ENCODE results near the gene ZCCHC14.

ZCCHC14 gene

DNA sequence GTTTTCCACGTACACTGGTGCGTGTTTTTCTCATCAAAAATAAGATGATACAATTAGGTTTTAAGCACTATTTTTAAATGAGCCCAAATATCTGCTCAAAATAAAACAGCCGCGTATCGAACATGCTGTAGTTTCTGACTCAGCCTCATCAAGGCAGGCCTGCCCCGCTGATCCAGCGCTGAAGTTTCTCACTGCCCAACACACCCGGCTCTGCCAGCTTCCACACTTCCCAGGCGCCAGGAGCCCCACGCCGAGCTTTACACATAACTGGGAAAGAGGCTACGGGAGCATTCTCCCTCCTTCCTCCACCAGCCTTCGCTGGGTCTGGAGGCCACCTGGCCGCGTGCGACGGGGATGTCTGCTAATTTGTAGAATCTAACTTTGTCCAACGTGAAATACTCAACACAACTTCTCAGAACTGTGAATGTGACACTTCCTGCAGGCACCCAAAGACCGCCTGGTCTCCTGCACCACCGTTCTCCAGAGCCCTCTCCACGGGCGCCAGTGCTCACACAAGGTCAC, 58.6 kb downstream of the ZCCHC14 start:
- Histone ChIP-seq H3K4me3 (ENCODE audit: low read length) (no peak overlapping the region), H3K79me2 (ENCODE audit: low read length) (no peaks in the 10 kb centered on the region), H3K4me2 (ENCODE audit: low read depth, low read length) (no peak overlapping the region), H3K9ac (ENCODE audit: low read length) (no peak overlapping the region), H2AFZ (ENCODE audit: low read length) (no peak overlapping the region), H3K27ac (ENCODE audit: low read length) (no peak overlapping the region), H3F3A (ENCODE audit: insufficient read depth, low read length) (no peaks in the 10 kb centered on the region), H4K20me1 (ENCODE audit: insufficient read depth, low read length) (no peaks in the 10 kb centered on the region), H3K27me3 (replicated peaks; ENCODE audit: insufficient read depth, low read length) (no peaks in the 10 kb centered on the region), H3K36me3 (replicated peaks; ENCODE audit: insufficient read depth, low read length) (no peaks in the 10 kb centered on the region), H3K9me3 (replicated peaks; ENCODE audit: insufficient read depth, low read length) (no peaks in the 10 kb centered on the region), H3K9me2 (replicated peaks; ENCODE audit: insufficient read depth, low read length) (no peaks in the 10 kb centered on the region), H3K4me1 (ENCODE audit: low read length) (no peaks in the 10 kb centered on the region)
- DNase-seq, result no peak
- TF ChIP-seq, protein P1, sequence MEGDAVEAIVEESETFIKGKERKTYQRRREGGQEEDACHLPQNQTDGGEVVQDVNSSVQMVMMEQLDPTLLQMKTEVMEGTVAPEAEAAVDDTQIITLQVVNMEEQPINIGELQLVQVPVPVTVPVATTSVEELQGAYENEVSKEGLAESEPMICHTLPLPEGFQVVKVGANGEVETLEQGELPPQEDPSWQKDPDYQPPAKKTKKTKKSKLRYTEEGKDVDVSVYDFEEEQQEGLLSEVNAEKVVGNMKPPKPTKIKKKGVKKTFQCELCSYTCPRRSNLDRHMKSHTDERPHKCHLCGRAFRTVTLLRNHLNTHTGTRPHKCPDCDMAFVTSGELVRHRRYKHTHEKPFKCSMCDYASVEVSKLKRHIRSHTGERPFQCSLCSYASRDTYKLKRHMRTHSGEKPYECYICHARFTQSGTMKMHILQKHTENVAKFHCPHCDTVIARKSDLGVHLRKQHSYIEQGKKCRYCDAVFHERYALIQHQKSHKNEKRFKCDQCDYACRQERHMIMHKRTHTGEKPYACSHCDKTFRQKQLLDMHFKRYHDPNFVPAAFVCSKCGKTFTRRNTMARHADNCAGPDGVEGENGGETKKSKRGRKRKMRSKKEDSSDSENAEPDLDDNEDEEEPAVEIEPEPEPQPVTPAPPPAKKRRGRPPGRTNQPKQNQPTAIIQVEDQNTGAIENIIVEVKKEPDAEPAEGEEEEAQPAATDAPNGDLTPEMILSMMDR (IDR thresholded peaks at IDR 0.05; ENCODE audit: low read length), result no peak
- TF ChIP-seq EZH2phosphoT487 (IDR thresholded peaks at IDR 0.05; ENCODE audit: low read length) (no peak), EZH2 (optimal IDR thresholded peaks at IDR 0.05; ENCODE audit: low read depth, low read length) (no peak)

DNA sequence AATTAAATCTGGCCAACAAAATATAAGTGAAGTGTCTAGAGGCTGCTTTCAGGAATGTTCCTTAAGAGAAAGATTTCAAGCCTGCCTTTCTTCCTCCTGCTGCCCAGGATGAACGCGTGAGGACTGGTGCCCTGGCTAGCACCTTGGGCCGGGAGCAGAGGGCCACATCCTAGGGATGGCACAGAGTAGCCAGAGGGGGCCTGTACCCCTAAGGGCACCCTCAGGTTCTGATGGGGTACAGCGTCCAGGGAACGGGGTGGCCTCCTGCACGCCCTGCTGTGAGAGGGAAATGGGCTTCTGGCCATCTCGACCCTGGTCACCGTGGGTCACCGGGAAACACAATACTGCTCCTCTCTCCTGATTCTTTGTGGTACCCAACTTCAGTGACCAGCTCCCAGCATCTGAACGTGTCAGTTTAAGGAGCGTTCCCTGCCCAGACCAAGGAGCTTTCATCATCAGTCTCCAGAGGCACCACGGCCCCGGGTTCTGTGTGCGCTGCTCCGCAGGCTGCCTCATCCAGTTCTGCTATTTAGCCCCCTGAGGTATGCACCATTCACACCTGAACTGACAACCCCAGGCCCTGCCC, 60.4 kb downstream of the ZCCHC14 start:
- Histone ChIP-seq H2AFZ (ENCODE audit: low read length) (no peak overlapping the region), H3K27me3 (replicated peaks; ENCODE audit: insufficient read depth, low read length) (no peaks in the 10 kb centered on the region), H3K9me3 (replicated peaks; ENCODE audit: insufficient read depth, low read length) (no peaks in the 10 kb centered on the region), H3K9ac (ENCODE audit: low read length) (no peak overlapping the region), H3F3A (ENCODE audit: insufficient read depth, low read length) (no peaks in the 10 kb centered on the region), H3K4me2 (ENCODE audit: low read depth, low read length) (no peak overlapping the region), H3K79me2 (ENCODE audit: low read length) (no peaks in the 10 kb centered on the region), H4K20me1 (ENCODE audit: insufficient read depth, low read length) (no peaks in the 10 kb centered on the region), H3K4me3 (ENCODE audit: low read length) (no peak overlapping the region), H3K4me1 (ENCODE audit: low read length) (no peaks in the 10 kb centered on the region), H3K36me3 (replicated peaks; ENCODE audit: insufficient read depth, low read length) (no peaks in the 10 kb centered on the region), H3K9me2 (replicated peaks; ENCODE audit: insufficient read depth, low read length) (no peaks in the 10 kb centered on the region), H3K27ac (ENCODE audit: low read length) (no peak overlapping the region)
- no peak for DNase-seq
- TF ChIP-seq EZH2phosphoT487 (IDR thresholded peaks at IDR 0.05; ENCODE audit: low read length), result no peak
- no peak for TF ChIP-seq EZH2 (optimal IDR thresholded peaks at IDR 0.05; ENCODE audit: low read depth, low read length)
- TF ChIP-seq, protein P1 (IDR thresholded peaks at IDR 0.05; ENCODE audit: low read length), result no peak

DNA sequence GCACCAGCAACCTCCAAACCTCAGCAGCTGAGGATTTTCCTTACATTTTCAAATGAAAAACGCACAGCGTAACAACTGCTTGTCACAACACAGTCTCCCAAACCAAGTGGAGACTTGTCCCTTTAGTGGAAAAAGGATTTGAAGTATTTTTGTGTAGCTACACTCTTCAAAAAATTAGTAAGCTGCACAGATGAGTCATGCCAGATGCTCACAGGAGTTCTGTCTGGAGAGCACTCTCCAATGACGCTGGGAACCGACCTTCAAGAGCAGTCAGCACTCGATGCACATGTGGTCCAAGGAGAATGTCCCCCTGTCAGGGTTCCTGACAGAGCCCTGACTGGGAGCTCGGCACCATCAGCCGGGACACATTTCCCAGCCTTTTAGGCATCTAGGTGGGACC, 60.9 kb downstream of the ZCCHC14 start:
- DNase-seq, result no peak

More for the DNA sequence above, 60.9 kb downstream of the ZCCHC14 start:
- no peaks in the 10 kb centered on the region for H3K9me3 ChIP-seq (replicated peaks; ENCODE audit: insufficient read depth, low read length)
- no peak overlapping the region for H3K9ac ChIP-seq (ENCODE audit: low read length)
- H3K4me2 ChIP-seq (ENCODE audit: low read depth, low read length), result no peak overlapping the region
- no peaks in the 10 kb centered on the region for H3K9me2 ChIP-seq (replicated peaks; ENCODE audit: insufficient read depth, low read length)
- no peaks in the 10 kb centered on the region for H3F3A ChIP-seq (ENCODE audit: insufficient read depth, low read length)
- no peak overlapping the region for H3K27ac ChIP-seq (ENCODE audit: low read length)
- no peaks in the 10 kb centered on the region for H3K36me3 ChIP-seq (replicated peaks; ENCODE audit: insufficient read depth, low read length)
- no peaks in the 10 kb centered on the region for H3K4me1 ChIP-seq (ENCODE audit: low read length)
- no peak overlapping the region for H3K4me3 ChIP-seq (ENCODE audit: low read length)
- no peak overlapping the region for H2AFZ ChIP-seq (ENCODE audit: low read length)
- TF ChIP-seq, protein P1 (IDR thresholded peaks at IDR 0.05; ENCODE audit: low read length), result no peak
- TF ChIP-seq EZH2 (optimal IDR thresholded peaks at IDR 0.05; ENCODE audit: low read depth, low read length) (no peak), EZH2phosphoT487 (IDR thresholded peaks at IDR 0.05; ENCODE audit: low read length) (no peak)
- no peaks in the 10 kb centered on the region for H4K20me1 ChIP-seq (ENCODE audit: insufficient read depth, low read length)
- H3K27me3 ChIP-seq (replicated peaks; ENCODE audit: insufficient read depth, low read length), result no peaks in the 10 kb centered on the region
- H3K79me2 ChIP-seq (ENCODE audit: low read length), result no peaks in the 10 kb centered on the region
